HG03521 (cell line): ENCODE results near the gene FFAR3.

ENCODE experiments used
- ATAC-seq: cut with Tn5 transposase; IDR thresholded peaks from one replicate; pipeline ENCODE4 v1.9.1; 2021; ENCODE audit warnings: mild to moderate bottlenecking, moderate library complexity; ENCODE audit not compliant: unreplicated experiment

The FFAR3 gene, protein sequence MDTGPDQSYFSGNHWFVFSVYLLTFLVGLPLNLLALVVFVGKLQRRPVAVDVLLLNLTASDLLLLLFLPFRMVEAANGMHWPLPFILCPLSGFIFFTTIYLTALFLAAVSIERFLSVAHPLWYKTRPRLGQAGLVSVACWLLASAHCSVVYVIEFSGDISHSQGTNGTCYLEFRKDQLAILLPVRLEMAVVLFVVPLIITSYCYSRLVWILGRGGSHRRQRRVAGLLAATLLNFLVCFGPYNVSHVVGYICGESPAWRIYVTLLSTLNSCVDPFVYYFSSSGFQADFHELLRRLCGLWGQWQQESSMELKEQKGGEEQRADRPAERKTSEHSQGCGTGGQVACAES

DNA sequence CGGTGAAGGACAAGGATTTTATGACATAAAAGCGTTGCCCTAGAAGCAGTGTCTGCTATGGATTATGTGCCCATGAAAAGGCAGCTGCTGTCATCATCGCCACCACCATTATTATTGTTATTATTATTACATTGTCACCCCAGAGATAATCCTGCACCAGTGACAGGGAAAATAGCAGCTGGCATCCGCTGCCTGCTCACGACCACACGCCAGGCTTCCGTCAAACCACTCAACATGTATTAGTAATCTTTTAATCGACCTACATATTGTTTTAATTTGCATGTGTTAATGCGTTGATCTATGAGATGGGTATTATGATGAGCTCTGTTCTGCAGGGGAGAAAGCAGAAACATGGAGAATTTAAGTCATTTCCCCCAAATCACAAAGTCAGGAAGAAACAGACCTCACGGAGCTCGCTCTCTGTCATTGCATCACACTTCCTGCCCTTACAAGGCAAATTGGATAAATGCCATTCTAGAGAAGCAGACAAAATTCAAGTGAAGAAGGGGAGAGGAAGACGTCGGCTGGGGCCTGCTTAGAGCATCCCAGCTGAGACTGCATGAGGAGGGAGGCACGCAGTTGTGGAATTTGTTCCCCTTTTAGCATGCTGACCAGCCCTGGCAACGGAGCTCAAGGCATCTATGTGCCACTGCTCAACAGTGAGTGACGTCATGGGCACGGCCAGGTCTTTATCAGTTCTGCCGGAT, at the start of gene FFAR3:
Gene FFAR3 (plus strand): TSS at position 594 of the 707 bp plus-strand sequence. CDS start 431 bp downstream, outside the sequence.
- no peak for ATAC-seq

DNA sequence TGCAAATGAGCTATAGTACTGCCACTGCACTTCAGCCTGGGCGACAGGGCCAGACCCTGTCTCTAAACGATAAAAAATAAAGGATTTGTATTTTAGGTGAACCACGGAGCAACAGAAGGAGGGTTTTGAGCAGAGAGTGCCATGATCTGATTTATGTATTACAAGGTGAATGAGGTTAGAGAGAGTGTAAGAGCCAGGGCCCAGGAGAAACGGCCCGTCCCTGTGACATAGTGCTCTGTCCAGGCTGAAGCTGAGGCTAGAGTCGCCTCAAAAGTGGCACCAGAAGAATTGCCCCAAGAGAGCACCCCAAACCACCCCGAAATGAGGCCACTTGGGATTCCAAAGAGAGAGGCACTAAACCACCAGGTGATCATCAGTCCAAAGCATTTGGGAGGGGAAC, 49.4 kb upstream of the FFAR3 start:
- ATAC-seq: no peak

DNA sequence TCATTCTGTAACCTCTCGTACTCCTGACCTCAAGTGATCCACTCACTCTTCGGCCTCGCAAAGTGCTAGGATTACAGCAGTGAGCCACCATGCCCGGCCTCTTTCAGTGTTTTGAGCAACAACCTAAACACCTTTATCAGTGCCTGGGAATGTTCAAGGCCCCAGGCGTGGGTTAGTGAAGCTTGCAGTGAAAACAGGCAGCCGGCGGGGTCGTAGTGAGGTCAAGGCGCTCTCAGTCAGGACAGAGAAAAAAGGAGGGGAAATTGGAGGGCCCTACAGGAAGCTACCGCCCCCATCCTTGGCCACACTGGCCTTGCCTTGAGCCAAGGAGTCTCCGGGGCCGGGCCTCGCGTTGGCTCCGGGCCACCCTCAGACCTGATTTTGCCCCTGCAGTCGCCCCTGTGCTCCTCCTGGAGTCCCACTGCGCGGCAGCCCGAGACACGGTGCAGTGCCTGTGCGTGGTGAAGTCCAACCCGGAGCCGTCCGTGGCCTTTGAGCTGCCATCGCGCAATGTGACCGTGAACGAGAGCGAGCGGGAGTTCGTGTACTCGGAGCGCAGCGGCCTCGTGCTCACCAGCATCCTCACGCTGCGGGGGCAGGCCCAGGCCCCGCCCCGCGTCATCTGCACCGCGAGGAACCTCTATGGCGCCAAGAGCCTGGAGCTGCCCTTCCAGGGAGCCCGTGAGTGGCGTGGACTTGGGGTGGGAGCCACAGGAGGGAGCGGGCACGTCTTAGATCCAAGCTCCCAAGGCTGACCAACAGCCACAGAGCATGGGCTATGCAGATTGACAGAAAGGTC, 48.6 kb upstream of the FFAR3 start:
- no peak for ATAC-seq

DNA sequence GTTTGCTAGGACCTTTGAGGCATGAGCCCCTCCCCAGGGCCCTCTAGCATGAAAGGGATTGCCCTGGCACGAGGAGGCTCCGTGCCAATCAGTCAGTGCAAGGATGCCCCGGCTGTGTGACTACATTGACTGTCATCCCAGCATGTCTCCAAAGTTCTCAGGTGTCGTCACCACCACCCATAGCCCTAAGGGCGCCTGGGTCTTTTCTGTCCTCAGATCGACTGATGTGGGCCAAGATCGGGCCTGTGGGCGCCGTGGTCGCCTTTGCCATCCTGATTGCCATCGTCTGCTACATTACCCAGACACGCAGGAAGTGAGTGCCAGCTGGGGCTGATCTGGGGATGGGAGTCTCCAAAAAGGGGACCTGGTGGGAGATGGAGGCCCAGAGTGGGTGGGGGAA, 47.9 kb upstream of the FFAR3 start:
- no peak for ATAC-seq

DNA sequence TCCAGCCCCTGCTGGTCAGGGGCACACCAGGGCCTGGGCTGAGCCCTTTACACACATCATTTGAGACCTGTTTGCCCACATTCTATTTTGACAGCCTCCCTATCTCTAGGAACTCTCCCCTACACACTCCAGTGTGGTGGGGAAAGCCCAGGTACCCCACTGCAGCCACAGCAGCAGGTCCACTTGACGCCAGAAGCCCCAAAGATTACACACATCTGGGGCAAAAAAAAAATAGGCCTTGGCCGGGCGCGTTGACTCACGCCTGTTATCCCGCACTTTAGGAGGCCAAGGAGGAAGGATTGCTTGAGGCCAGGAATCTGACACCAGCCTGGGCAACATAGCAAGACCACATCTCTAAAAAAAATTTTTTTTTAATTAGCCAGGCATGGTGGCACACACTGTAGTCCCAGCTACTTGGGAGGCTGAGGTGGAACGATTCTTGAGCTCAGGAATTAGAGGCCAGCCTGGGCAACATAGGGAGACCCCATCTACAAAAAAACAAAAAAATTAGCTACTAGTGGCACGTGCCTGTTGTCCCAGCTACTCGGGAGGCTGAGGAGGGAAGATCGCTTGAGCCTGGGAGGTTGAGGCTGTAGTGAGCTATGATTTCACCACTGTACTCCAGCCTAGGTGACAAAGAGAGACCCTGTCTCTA, 47.3 kb upstream of the FFAR3 start:
- no peak for ATAC-seq

DNA sequence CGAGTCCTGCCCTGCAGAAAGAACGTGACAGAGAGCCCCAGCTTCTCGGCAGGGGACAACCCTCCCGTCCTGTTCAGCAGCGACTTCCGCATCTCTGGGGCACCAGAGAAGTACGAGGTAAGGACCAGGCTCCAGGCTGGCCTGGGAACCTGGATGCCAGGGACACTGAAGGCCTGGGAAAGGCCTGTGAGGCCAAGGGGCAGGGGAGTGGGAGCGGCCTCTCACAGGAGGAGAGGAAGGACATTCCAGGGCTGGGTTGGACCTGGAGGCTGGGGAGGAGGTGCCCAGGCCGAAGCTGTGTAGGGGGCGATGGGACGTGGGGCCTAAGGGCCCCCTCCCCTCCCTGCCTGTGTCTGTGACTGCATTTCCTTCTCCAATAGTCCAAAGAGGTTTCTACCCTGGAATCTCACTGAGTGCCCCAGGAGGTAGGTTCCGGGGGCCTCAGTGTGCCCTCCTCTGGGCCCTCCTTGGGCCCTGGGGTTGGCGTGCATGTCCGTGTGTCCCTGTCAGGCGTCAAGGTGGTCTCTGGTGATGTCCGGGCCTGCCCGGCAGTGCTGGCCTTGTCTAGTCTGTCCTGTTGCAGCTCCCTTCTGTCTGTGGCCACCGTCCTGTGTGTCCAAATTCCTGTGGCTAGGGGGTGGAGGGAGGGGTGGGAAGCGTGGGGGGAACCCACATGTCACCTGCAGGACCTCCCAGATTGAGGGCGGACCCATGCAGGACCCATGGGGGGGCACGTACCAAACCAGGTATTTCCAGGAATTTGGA, 46.2 kb upstream of the FFAR3 start:
- ATAC-seq: no peak

DNA sequence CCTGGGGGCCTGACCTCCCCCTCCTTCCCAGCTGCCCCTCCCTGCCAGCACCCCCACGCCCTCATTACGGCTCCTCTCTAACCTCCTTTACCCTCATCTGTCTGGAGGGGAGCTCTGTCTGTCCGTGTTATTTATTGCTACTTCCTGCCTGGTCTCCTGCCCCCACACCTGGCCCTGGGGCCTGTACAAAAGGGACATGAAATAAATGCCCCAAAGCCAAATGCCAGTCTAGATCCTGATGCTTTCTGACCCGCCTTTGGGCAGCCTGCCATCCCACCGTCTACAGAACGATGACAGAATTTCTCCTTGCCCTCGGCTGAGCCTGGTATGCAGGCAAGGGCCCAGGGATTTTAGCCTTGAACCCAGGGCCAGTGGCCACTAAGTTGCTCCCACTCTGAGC, 44.7 kb upstream of the FFAR3 start:
- no peak for ATAC-seq

DNA sequence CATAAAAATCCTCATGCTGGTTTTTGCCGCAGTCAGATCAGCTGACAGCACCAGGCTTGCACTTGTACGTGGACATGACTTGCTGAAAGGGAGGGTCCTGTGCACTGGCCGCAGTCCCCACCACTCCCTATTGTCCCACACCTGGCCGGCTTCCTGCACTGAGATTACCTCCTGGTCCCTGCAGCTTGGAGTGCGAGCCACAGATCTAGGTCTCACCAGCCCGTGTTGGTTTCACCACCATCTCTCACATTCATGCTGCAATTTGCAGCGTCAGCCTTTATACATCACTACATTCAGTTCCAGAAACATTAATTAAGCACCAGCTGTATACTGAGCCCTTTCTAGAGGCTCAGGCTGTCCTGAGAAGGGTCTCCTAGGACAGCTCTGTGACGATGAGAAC, 44.2 kb upstream of the FFAR3 start:
- no peak for ATAC-seq

DNA sequence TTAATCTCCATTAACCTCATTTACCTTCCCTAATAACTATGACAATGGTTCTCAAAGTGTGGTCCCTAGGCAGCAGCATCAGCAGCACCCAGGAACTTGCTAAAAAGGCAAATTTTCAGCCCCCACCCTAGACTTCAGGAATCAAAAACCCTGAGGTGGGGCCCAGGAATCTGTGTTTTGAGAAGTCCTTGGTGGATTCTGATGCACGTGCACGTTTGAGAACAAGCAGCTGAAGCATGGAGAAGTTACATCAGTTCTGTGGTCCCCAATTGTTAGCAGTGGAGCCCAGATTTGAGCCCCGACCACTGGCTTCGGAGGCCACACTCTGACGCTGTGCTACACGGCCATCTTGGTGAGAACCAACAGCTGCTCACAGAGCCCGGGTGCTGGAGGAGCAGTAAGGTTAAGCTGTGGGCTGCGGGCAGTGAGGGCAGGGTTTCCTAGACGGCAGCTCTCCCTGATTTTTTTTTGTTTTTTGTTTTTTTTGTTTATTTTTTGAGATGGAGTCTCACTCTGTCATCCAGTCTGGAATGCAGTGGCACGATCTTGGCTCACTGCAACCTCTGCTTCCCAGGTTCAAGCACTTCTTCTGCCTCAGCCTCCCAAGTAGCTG, 43.3 kb upstream of the FFAR3 start:
- ATAC-seq: no peak

DNA sequence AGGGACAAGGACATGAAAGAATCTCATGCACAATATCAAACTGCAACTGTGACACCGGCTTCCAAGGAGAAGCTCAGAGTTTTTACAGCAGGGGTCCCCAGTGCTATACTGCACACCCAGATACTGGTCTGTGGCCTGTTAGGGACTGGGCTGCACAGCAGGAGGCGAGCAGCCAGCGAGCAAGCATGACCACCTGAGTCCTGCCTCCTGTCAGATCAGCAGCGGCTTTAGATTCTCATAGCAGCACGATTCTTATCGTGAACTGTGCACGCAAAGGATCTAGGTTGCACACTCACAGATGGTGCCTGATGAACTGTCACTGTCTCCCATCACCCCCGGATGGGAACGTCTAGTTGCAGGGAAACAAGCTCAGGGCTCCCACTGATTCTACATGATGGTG, 42.4 kb upstream of the FFAR3 start:
- no peak for ATAC-seq

DNA sequence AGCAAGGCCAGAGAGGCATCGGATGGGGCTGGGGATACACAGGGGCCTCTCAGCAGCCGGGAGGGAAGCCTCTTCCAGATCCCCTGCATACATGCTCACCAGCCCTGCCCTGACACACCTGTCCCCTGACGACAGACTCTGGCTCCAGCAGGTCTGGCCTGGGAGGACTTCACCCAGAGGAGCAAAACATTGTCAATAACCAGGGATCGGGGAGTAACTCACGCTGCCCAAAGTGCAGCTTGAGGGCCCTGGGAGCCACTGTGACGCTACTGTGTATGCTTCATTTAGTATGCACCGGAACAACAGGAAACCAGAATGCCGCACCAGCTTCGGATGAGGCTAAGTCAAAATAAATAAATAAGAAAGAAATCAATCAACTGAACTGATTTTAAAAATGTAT, 41.7 kb upstream of the FFAR3 start:
- ATAC-seq: no peak

DNA sequence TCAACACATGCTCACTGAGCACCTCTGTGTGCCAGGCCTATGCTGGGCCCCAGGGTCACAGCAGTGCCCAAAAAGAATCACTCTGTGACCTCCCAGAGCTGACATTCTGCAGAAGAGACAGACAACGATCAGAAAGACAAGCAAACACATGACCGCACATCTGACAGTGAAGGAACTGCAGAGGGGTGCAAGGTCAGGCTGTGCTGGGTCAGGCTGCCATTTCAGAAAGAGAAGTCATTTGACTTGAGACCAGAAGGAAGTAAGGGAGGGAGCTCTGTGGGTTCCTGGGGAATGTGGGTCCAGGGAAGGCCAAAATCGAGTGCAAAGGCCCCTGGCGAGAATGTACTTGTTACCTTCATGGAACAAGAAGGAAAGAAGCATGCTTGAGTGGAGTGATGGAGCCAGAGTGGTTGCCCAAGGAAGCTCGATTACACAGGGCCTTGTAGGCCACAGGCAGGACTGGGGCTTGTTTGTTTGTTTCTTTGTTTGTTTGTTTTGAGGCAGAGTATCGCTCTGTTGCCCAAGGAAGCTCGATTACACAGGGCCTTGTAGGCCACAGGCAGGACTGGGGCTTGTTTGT, 40.7 kb upstream of the FFAR3 start:
- ATAC-seq: no peak

DNA sequence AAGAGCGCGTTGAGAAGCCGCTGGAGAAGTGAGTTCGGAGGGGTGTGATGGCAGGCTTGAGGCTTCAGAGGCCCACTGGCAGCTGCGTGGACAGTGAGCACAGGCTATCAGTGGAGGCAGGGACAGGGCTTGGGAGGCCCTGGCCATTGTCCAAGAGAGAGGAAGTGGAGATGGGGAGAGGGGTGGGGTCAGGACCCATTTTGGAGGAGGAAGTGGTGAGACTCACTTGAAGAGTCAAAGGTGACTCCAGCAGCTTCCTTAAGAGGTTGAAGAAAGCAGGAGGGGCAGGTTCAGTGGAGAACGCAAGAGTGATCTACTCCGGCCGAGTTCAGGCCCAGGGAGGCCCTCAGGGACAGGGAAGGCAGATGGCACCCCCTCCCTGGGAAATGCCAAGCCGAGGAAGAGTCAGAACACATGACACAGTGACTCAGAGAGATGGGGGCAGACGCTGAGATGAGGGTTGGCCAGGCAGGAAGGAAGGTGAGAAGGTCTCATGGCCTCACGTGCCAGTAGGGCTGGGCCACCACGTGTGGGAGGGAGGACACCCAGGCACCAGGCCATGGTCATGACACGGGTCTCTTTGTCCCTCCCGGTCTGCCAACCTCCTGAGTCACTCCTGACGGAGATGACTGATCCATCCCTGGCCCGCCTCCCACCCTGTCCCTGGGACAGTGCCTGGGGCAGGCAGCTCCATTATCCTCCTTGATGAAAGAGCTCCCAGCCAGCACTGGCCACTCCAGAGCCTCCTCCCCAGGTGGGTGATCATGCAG, 39.4 kb upstream of the FFAR3 start:
- no peak for ATAC-seq

DNA sequence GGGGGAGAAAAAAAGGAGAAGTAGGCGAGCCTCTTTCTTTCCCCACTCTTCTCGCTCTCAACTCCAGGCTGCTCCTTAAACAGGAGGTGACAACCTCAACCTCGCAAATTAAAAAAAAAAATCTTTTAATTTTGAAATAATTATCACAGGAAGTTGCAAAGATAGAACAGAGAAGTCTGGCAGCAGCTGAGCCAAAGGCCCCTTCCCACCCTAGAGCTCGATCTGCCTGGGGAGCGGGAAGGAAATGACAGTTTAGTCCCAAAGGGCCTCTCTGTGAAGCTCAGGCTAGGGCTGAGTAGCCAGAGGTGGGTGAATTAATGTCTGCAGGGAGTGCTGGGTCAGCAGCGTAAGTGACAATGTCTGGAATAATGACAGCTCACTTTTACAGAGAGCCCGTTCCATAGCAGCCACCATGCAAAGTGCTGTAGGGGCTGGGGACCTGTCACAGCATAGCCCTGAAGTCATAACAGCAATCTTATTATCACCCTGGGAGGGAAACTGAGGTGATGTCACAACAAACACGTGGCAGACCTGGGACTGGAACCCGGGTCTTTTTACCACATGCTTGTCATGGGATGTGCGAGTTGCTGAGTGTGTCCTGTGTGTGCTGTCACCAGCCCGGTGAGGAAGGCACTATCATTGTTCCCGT, 38.1 kb upstream of the FFAR3 start:
- no peak for ATAC-seq

DNA sequence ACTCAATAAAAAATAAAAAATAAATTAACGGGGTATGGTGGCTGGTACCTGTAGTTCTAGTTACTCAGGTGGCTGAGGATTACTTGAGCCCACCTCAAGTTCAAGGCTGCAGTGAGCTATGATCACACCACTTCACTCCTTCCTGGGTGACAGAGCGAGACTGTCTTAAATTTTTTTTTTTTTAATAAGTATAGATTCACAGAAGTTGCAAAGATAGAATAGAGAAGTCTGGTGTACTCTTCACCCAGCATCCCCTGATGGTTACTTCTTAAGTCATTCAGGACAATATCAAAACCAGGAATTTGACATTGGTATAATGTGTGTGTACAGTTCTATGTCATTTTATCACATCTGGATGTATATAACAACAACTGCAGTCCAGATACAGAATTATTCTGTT, 37.0 kb upstream of the FFAR3 start:
- no peak for ATAC-seq

DNA sequence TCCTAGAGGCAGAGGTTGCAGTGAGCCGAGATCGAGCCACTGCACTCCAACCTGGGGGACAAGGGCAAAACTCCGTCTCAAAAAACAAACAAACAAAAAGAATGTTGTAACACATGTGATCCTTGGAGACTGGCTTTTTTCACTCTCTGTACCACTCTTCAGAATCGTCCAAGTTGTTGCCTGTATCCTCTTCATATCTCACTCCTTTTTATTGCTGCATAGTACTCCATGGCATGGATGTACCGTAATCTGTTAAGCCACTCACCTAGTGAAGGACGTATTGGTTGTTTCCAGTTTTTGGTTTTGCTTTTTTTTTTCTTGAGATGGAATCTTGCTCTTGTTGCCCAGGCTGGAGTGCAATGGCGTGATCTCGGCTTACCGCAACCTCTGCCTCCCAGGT, 36.2 kb upstream of the FFAR3 start:
- no peak for ATAC-seq

DNA sequence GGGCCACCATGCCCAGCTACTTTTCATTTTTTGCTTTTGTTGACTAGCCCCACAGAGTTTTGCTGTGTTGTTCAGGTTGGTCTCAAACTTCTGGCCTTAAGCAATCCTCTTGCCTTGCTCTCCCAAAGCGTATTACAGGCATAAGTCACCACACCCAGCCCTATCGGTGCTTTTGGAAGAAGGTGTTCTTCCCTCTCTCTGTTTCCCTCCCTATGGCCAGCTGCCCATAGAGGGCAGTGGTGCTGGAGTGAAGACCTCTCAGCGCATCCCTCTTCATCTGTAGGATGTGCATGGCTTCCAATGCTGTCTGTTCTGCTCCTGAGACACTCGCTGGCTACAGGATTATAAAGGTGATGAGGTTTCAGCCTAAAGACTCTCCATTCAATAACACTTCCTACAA, 30.6 kb upstream of the FFAR3 start:
- no peak for ATAC-seq

DNA sequence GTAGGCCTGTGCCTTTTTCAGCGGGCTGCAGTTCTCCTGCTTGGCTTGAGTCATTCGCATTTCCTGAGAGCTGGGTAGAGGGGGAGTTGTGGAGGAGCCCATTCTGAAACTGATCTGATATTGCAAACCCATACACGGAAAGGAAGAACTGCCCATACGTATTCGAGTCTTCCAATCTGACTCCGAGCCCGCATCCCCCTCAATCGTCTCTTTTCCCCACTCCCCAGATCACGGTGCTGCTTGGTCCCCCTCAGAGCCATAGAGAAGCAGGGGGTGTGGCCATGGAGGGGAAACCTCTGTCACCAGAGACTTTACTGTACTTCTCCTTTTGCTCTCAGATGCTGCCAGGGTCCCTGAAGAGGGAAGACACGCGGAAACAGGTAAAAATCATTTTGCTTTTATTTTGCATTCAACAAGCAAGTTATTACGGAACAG, 29.4 kb upstream of the FFAR3 start, which contains the start of gene CD22:
Gene CD22 (plus strand): TSS at position 337 of the 435 bp plus-strand sequence. CDS start 2,854 bp downstream, outside the sequence.
- ATAC-seq: peak; percentile 34
